DMS153 treated with DMSO at 0.1 percent for 48 hours (cell line): ENCODE results near the gene NOM1.

ENCODE experiments used
- DNase-seq: peaks from one replicate; lab custom pipeline; 2025; ENCODE audit not compliant: unreplicated experiment; lab: John Stamatoyannopoulos, UW

Gene NOM1

DNA sequence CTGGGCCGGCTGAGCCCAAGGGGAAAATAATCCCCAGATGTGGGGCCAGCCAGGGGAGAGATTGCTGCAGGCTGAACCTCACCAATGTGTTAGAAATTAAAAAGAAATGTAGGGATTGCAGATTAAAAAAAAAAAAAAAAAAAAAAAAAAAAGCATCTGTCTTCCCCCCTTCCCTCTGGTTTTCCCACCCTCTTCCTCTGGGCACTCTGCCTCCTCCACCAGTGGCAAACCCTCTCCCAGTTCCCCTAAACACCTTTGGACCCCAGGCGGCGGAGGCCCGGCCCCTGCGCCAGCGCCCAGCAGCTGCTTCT lies 53.9 kb downstream of the NOM1 start:
- DNase-seq = no peak

GRCh38 chr7:157003756-157004520 lies 54.4 kb downstream of the NOM1 start:
- DNase-seq = no peak

GRCh38 chr7:157004521-157005455 lies 55.3 kb downstream of the NOM1 start:
- no peak for DNase-seq

DNA sequence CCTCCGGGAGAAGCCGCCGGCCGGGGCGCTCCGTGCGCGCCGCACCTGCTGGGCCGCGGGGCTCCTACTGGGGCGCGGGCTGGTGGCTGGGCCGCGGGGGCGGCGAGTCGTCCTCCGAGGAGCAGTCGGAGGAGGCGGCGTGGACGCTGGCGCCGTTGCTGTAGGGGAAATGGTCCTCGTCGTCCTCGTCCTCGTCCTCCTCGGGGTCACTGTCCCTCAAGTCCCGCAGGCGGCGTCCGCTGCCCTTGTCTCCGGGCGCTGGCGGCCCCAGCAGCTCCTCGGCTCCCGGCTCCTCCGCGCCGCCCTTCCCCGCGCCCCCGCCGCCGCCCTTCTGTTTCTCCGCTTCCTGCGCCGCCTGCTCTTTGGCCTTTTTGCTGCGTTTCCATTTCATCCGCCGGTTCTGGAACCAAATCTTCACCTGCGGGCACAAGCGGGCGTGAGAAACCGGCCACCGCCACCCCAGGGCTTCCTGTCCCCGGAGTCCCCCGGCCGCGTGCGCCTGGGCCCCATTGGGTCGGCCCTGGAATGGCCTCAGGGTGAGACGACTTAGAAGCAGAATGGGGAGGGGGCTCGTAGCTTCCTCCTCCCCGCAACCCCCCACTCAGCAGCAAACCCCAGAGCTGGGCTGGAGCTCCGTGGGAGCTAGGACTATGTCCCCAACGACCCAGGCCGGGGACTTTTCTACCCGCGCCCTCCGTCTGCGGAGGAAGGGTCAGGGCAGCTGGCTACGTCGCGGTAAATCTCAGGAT lies 56.1 kb downstream of the NOM1 start:
- DNase-seq = no peak

DNA sequence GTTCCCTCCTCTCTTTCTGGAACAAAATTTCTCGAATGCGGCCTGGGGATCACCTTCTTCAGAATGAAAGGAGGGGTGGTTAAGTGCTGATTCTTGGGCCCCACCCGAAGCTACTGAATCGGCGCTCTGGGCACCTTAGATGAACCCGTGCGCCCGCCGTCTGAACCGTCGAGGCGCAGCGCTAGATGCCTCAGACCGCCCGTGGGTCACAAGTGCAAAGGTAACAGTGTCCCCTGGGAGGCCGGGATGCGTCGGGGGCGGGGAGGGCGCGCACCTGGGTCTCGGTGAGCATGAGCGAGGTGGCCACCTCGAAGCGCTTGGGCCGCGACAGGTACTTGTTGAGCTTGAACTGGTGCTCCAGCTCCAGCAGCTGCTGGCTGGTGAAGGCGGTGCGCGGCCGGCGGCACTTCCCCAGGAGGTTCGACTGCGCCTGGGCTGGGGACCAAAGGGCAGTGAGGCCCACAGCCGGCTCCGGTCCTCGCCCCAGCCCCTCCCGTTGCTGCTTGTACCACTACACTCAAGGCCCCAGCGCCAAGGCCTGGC lies 56.8 kb downstream of the NOM1 start:
- no peak for DNase-seq

DNA sequence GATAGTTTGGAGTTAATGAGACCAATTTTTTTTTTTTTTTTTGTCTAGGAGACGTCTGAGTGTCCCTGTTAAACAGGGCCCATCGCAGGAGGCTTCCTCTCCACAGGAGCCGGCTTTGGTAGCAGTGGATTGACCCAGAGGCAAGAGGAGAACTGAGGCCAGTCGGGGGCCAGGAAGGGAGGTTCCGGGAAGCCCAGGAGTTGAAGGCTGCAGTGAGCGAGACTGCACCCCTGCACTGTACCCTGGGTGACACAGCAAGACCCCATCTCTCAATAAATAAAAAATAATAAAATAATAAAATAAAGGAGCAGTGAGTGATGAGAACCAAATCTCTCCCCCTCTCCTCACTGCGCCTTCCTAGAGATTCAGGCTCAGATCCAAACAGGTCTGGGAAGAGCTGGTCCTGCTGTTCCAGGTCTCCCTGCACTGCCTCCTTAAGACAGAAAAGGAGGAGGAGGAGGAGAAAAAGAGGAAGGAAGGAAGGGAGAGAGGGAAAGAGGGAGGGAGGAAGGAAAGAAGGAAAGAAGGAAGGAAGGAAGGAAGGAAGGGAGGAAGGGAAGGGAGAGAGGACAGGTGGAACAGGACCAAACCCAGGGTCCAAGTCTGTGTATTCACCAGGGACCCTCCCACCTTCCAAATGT lies 57.4 kb downstream of the NOM1 start:
- no peak for DNase-seq

GRCh38 chr7:157007470-157008066 lies 58.1 kb downstream of the NOM1 start:
- peak; percentile 44 for DNase-seq

GRCh38 chr7:157008206-157009169 lies 59.0 kb downstream of the NOM1 start:
- no peak for DNase-seq

- DNase-seq = no peak
These were observed 59.8 kb downstream of the NOM1 start for GRCh38 chr7:157009170-157009777.

- DNase-seq = no peak
These were observed 60.5 kb downstream of the NOM1 start for GRCh38 chr7:157009778-157010587.

DNA sequence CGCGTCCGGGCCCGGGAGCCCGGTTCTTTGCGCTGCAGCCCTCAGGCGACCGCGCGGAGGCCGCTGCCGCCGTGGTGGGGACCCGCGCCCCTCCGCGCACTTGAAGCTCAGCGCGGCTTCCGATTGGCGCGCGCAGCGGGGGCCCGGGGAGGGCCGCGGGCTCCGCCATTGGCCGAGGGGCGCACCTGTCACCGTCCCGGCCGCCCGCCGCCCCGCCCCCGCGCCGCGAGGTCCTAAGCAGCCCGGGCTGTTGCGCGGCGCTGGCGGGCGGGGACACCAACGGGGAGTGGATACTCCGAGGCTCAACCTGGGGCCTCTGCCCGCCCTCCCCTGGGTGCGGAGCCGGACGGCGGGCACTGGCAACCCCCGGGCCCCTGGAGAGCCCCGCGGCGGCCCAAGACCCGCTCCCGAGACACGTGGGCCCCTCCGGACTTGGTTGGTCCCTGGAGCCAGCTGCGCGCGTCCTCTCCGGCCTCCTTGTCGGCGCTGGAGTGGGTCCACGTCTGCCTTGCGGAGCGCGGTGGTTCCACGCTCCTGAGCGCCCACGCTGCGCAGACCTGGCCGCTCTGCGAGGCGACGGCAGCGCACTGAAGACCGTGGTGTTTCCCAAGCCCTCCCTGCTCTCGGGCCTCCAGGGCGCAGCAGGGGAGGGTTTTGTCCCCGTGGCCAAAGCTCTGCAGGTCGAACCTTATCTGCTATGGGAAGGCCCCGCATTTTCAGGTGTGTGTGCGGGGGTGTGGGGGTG lies 61.2 kb downstream of the NOM1 start, which contains the start of gene MNX1:
TSS of gene MNX1 (minus strand) at position 76 of the 745 bp plus-strand sequence. CDS start 313 bp downstream, outside the sequence.
- DNase-seq = peak; percentile 64

DNA sequence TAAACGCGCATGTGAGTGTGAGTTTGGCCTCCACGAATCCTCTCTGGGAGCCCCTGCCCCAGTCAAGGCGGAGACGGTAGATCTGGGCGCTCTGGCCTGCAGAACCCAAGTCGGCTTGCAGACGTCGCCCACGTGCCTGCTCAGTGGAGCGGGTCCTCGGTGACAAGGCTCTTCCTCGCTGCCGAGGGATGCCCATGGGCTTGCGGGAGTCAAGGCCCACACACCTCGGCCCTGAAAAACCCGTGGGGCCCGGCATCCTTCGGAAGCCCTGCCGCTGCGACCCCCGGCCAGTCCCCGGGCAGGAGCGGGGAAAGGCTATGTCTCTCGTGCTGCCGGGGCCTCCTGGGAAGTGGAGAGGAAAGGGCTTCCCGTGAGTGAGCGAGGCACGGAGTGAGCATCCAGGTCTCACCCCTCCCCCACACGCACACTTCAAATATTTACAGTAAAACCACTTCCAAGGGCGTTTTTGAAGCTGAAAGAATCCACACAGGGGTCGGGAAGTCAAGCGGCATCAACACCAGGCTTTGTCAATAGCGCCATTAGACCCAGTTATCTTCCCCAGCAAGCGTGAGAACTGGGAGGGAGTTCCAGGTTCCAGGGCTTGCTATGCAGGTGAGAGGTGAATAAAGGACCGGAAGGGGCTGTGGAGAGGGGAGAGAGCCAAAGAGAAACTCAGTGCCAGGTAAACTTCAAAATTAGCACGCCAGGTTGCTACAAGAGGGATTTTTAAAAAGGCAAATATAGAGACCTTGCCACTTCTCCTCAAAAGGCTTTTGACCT lies 62.0 kb downstream of the NOM1 start:
- DNase-seq = peak; percentile 81

DNA sequence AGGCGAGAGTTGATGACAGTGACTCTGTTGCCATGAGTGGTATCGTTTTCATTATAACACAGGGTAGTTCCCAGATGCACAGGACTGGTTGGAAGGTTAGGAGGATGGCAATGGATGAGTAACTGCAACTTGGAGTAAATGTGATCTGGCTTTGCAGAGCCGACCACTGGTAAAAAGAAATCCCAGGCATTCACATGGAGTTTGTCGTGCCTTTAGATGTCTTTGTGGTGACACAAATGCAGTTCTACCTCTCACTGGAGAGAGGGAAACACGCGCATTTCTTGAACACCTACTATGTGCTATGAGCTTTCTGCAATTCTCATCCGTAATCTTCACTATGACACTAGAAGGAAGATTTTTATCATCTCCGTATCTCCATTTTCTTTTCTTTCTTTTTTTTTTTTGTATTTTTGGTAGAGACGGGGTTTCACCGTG lies 62.6 kb downstream of the NOM1 start:
- peak; percentile 81 for DNase-seq

GRCh38 chr7:157013101-157013500 lies 63.6 kb downstream of the NOM1 start:
- DNase-seq = no peak

DNA sequence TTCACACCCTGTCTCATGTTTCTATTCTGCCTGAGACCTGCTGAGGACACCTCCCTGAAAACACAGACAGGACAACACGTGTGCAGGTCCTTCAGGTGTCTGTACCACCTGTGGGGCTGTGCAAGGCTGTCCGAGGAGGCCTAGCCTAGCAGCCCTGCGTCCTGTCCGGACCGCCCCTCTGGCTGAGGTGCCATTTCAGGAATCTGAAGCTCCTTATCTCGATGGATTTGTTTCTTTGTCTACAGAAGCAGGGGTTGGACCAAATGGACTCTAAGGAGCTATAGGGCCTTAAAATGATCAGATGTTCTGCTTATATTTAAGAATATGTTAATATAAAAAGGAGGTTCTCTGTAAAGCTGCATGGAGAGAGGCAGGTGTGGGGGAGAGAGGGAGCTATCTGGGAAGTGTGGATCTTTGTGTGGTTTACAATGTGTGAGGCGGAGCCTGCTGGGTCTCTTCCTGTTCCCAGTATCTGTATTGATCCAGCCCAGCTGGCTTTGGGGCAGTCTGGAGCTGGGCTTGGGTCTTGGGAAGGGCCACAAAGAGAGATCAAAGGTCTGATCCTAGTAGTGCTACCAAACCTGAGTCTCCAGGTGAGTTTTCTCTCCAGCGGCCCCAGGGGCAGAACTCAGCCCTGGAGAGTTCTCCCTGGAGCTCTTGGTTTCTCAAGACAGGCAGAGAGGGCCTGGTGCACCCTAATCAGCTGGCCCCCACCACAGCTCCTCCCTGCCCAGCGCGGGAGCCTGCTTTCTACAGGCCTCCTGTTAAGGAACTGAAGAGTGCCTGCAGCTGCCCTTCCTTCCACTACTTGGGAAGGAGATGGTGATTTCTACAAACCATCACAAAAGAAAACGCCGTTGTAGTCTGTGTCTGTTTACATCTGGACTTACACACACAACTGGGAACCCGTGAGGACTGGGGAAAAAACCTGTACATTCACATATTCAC lies 64.4 kb downstream of the NOM1 start:
- DNase-seq = no peak
